GM21825 (cell line): ENCODE results near the gene CCDC85B.
A peak's percentile ranks its signal among the peaks of the same experiment; 100 is the strongest.
"Not testable (repeated sequence)": the region's sequence is repeated elsewhere in the genome, so short reads cannot be mapped to it uniquely, and the experiment has no call there.

Experiments
- ATAC-seq: cut with Tn5 transposase; IDR thresholded peaks from one replicate; pipeline ENCODE4 v1.9.1; 2021; ENCODE audit warnings: mild to moderate bottlenecking, moderate library complexity; ENCODE audit not compliant: unreplicated experiment

The CCDC85B gene

DNA sequence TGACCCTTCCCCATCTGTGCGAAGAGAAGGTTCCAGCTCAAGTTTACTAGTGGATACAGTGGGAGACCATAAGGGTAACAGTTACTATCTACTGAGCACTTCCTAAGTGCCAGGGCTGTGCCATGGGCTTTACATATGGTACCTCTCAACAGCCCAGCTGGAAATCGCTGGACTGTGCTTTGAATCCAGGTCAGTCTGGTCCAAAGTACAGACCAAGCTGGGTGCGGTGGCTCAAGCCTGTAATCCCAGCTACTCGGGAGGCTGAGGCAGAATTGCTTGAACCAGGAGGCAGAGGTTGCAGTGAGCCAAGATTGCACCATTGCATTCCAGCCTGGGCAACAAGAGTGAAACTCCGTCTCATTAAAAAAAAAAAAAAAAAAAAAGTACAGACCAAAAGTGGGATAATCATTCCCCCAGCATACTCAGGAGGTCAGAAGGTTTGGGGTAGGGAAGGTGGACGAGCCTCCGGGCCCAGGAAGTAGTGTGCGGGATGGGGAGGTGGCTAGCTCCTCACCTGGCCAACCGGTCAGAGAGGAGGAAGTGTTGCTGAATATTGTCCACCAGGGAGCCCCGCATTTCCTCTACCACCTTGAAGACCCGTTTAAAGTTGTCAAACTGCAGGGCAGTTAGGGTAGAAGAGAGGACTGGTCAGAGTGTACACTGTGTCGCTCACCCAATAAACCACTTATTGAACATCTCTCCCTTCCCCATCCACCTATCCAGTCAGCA lies 4.5 kb upstream of the CCDC85B start:
- no peak for ATAC-seq

DNA sequence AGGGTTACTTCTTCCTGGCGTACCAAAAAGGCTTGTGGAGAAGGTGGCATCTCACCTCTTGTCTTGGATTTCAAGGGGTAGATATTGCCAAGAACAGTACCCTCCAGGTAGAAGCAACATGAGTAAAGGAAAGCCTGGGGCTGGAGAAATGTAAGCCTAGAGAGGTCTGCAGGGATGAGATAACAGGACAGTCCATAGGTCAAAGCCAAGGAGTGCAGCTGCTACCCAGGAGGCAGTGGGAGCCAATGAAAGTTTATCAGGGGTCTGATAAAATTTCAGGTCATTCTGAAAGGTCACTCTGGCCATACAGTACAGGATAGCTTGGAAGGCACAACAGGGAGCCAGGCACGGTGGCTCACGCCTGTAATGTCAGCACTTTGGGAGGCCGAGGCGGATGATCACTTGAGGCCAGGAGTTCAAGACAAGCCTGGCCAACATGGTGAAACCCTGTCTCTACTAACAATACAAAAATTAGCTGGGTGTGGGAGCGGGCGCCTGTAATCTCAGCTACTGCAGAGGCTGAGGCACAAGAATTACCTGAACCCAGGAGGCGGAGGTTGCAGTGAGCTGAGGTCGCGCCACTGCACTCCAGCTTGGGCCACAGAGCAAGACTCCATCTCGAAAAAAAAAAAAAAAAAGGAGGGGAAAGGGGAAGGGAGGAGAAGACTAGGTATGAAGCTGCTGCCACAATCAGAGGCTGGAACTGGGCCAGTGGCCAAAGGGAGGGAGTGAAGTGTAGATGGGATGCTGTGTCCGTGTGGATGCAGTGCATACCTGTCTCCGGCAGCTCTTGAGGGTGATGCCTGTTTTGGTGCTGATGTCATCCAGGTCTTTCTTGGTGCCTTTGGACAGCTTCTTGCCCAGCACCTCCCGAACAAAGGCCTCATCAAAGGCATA lies 3.4 kb upstream of the CCDC85B start:
- no peak for ATAC-seq

DNA sequence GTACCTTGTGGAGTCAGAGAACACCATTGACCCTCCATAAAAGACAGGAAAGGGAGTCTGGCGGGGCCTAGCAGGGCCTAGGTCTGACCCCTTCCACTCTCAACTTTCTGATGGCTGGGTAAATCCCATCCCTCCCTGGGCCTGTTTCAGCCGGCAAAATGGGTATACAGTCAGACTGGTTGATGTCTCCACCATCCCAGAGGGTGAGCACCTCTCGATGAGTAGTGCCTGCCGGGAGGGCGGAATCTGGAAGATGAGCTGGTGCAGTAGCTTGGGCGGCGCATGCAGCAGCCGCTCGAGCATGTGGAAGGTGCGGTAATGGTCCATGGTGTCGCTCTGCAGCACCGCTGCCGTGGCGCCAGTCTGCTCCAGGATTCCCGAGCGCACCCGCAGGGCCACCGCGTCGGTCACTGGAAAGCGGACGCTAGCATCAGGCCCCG lies 2.7 kb upstream of the CCDC85B start:
- ATAC-seq, result peak; percentile 1

DNA sequence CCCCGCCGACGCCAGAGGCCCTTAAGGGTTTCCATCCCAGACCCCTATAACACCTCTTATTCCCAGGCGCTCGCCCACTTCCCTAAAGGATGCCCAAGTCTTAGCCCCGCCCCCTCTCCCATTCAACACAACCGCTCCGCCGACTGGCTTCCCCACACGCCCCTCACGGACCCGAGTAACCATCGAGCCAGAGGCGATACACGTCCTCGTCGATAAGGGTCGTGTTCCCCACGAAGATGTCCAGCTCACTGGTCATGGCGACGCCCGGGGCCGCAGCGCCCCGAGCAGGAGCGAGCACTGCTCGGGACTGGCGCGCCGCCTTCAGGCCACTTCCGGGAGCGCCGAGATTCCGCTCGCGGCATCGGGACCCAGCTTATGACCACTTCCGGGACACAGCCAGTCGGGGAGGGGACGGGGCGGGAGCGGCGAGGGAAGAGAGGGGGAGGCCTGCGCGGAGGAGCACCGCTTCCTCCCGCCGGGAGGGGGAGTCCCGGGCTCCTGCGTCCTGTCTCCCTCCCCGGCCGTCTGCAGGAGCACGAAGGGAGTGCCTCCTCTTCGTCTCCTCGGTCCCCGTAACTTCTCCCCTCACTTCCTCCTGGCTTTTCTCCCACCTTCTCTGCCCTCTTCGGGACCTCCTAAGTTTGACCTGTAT lies 2.2 kb upstream of the CCDC85B start, which contains the start of gene FIBP:
Gene FIBP, minus strand, starts transcription at position 309 of the 652 bp plus-strand sequence. Its CDS starts 53 bp downstream, at position 256.
- ATAC-seq, result peak; percentile 49

DNA sequence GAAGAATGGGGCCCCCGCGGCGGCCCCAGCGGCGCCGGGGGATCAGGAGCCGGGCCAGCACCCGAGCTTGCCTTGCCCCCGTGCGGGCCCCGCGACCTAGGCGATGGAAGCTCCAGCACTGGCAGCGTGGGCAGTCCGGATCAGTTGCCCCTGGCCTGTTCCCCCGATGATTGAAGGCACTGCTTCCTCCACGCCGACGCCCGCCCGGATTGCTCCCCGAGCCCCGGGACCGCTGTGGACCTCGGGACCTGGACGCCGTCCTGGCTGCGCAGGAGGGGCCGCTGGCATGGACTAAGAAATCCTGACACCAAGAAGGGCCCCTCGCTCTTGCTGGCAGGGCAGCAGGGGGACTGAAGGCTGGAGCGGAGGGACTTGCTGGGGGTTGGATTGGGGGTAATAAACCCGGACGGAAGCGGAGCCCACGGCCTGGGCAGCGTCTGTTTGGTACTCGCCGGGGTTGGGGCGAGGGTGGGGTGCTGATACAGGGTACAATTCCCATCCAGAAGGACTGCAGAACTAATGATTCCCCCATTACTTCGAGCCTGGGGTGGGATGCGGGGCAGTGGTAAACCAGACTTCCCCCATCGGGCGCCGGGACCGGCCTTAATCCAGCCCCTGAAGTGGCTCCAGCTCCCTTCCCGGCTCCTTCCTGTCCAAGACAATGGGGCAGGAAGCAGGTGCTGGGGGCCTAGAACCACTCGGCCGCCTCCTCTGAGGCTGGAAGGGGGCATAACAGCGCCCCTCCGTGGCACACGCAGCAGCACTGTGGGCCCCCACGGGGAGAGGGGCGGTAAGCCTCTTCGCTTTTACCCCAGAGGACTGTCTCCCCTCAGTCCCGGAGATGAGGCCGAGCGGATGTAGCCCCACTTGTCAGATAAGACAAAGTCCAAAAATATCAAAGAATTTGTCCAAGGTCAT lies 1.0 kb downstream of the CCDC85B start:
- no peak for ATAC-seq

DNA sequence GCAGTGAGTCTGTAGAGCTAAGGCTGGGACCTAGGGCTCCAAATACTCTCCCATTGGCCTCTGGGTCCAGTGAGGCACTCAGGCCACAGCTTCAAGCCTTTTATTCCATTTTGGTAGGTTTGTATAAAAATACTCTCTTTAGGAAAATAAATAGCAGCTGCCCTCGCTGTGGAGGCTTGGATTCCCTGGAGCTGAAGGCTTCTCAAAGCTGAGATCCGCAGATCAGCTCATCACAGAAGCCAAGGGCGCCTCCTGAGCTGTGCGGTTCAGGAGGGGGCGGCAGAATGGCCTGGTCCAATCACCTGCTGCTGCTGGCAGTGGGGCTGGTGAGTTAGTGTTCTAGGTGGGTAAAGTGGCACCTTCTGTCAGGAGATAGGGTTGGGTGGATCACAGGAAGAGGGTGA lies 1.7 kb downstream of the CCDC85B start:
- ATAC-seq, result not testable (repeated sequence)

DNA sequence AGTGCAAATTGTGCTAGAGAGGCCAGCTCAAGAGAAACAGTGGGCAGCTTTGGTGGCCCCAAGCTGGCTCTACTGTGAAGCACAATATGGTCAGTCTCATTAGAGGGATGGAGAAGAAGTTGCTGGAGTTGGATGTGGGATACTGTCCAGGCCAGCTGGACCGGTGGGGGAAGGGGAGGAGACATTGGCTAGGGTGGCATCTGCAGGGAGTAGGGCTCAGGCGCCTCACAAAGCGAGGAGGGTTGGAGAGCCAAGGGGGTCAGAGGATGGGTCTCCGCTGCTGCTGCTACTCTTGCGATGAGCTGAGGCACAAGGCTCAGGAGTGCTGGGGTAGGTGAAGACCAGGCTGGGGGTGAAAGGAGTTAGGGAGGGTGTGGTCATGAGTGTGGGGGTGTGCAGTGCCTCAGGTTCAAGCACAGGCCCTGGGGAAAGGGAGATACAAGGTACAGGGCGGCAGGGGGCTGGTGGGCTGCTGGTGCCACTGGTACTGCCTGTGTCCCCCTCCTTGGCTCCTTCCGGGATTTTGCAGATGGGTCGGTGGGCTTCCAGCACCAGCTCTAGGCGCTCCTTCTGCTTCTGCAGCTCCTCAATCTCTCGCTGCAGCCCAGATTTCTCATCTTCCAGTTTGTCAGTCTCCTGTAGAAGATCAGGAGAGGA lies 2.3 kb downstream of the CCDC85B start:
- no peak for ATAC-seq

DNA sequence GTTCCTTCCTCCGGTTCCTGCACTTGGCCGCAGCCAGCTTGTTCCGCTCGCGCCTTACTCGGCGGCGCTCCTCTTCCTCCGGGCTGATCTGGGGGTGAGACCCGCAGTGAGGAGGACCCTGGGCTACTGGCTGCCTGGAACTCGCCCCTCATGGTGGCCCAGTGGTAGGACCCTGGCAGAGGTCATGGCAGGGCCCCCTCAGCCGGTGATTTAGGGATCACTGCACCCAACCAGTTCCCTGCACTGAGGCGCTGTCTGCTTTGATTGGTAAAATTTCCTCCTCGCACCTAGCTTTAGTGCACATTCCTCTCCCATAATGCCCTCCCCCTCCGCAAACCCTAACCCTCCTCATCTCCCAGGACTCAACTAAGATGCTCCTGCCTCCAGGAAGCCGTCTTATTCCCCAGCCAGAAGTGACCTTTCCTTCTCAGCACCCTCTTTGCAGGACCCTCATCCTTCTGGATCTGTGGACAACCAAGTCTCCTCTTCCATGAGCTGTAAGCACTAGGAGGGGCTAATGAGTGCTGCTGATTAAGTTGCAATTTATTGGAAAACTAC lies 3.6 kb downstream of the CCDC85B start:
- no peak for ATAC-seq

DNA sequence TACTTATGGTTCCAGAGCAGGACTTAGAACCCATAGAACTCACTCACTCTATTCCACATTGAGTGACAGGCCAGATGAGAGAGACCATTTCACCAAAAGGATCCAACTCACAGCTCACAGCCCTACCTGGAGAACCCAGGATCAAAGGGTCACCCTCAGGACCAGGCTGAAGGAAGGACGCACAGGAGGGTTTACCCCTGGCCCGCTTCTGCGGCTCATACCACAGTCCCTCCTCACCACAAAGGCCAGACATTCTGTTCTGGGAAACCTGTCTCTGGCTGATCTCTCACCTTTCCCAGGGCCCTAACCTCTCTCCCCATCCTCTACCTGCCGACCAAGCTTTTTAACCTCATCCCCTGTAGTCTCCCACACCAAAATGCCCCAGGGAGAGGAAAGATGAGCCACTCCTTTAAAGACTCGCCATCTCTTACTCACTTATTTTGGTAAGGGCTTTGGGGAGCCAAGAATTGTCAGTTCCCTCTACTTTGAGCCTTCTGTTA lies 5.1 kb downstream of the CCDC85B start:
- no peak for ATAC-seq

DNA sequence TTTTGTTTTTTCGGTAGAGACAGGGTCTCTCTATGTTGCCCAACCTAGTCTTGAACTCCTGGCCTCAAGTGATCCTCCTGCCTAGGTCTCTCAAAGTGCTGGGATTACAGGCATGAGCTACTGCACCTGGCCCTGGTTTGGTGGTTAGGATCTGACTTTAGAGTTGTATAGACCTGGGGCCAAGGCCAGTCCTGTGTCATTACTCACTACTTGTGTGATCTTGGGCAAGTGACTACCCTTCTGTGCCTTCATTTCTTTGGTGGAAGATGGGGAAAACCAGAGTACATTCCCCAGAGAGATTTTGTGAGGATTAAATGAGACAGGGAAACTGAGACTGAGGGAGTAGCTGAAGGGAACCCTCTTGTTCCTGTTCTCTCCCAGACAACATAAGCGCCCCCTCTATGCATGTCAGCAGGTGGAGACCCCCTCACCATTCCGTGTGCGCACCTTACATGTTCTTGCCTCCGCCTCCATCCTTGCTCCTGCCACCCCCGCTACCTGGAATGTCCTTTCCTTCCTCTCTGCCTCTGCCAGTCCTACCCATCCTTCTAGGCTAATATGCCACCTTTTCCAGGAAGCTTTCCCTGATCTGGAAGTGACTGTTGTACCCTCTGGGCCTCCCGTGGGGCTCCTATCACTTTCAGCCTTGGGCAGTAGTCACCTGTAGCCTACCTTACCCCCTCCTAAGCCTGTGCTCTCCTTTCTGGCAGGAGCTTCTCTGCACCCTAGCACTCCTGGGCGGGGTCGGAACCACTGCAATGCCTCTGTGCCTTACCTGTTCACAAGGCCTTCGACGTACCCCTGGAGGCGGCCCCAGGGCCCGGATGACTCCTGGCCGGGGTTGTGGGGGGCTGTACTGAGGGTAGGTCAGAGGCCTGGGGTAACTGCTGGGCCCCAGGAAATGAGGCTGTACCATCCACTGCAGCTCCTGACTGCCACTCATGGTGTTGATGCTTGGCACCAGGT lies 5.8 kb downstream of the CCDC85B start:
- ATAC-seq, result no peak

DNA sequence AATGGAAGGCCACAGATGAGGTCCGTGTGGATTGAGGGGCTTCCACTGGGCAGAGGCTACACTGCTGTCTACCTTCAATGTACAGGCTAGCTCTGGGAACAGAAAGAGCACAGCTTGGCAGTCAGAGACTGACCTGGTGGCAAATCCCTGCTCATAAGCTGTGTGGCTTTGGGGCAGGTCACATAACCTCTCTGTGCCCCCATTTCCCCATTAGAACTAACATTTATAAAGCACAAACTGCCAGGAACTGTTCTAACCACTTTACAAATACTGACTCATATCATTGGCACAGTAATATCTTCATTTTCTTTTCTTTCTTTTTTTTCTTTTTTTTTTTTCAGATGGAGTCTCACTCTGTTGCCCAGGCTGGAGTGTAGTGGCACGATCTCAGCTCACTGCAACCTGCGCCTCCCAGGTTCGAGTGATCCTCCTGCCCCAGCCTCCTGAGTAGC lies 6.6 kb downstream of the CCDC85B start:
- no peak for ATAC-seq

DNA sequence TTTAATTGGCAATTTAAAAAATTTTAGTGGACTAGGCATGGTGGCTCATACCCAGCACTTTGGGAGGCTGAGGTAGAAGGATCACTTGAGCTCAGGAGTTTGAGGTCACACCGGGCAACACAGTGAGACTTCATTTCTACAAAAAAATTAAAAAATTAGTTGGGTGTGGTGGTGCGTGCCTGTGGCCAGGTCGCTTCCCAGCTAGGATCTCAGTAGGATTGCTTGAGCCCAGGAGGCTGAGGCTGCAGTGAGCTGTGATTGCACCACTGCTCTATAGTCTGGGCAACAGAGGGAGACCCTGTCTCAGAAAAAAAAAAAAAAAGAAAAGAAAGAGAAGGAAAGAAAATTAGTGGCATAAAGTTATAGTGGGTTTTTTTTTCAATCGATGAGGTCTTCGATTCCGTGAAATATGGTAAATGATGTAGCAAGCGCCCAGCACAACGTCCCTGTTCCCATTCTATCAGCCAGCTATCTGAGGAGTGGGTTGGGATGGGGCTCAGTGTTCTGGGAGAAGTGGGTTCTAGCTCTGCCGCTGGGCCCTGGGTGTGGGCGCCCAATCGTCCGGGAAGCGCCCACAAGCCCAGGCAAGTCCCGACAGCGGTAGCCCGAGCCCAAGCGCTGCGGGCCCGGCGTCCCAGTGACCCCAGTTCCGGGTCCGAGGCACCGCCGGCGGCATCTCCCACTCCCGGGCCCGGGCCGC lies 8.3 kb downstream of the CCDC85B start:
- no peak for ATAC-seq

DNA sequence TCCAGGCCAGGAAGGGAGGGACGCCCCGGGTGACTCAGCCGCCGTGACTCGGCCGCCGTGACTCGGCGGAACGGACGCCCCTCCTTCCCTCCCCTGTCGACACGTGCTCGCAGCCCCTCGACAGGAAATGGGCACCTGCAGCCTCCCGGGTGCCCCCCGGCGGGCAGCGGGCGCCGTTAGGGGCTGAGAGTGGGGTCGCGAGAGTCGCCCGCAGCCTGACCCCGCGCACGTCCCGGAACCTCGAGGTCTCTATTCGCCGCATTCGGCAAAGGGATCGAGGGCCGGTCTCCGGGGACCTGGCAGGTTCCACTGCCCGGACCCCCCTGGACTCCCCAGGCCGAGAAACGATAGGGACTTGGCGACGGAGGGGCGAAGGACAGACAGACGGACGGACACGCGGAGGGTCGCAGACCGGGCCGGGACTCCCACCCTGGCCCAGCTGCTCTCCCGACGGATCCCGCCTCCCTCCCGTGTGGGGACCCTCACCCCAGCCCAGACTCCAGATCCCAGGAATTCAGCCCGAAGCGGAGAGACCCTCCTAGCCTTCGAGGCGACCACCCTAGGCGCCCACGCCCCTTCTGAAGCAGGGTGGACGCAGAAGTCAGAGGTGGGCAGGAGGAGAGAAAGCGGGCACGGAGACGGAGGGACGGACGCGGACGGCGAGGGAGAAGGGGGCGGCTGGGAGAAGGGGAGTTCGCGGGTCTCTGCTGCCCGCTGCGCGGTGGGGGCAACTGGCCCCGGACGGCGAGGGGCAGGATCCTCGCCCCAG lies 9.1 kb downstream of the CCDC85B start:
- peak; percentile 4 for ATAC-seq

DNA sequence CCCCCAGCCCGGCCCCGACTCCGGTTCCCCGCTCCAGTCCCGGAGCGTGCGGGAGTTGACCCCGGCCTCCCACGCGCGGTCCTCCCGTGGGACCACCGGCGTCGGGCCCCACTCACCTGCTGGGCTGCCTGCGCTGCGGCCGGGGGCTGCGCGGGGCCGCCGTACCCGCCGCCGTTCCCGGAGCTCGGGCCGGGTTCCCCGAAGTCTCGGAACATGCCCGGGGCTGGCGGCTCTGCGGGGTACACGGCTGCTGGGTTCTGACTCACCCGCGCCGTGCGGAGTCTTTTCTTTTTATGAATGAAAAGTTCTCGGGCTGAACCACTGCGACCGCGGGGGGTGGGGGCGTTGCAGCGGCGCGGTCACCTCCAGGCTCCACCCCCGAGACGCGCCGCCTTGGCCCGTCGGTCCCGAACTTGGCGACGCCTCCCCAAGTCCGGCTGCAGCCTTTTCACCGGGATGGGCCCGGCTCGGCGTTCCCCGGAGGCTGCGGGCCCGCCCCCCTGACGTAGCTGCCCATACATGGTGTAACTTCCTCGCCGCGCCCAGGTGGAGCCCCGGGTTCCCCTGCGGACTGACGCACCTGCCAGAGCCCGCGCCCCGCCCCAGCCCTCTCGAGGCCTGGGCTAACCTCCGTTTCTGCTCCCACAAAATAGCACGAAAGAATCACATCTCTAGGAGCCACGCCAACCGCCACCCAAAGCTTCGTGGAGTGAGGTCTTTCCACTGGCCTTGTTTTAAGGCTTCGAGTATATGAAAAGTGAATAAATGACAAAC lies 9.8 kb downstream of the CCDC85B start, which contains the start of gene FOSL1:
Gene FOSL1, minus strand, starts transcription at position 264 of the 774 bp plus-strand sequence. Its CDS starts 49 bp downstream, at position 215.
- ATAC-seq, result peak; percentile 69

DNA sequence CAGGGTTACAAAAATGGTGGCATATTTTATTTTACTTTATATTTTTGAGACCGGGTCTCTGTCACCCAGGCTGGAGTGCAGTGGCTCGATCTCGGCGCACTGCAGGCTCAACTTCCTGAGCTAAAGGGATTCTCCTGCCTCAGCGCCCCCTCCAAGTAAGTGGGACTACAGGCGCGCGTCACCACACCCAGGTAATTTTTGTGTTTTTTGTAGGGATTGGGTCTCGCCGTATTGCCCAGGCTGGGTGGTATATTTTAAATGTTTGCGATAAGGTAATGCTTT lies 10.4 kb downstream of the CCDC85B start:
- ATAC-seq, result no peak

DNA sequence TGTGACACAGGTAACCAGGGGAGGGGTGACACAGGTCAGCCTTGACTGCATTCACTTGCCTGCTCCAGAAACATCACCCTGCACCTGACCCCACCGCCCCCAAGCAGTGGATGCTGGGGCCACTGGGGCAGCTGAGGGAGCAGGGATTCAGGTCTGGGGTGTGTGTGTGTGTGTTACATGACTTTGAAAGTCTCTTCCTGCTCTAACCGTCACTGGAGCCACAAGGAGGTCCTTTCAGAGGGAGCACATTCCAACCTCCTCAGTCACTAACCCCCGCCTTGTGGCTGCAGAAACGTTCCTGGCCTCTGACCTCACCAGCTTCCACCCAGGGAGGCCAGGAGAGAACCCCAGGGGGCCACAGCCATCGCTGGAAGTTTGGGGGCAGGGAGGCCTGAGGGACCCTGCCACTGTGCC lies 12.6 kb downstream of the CCDC85B start:
- ATAC-seq, result no peak
